ENCODE results near the gene ADNP2.

Gene ADNP2

GRCh38 chr18:80126797-80127196 lies 17.7 kb downstream of the ADNP2 start:
- Histone ChIP-seq H3F3A (ENCODE audit: insufficient read depth, low read length) (no peaks in the 10 kb centered on the region), H3K79me2 (ENCODE audit: insufficient read depth, low read length) (peaks cover 54% of the 10 kb centered on the region), H2AFZ (ENCODE audit: low read length) (no peak overlapping the region), H3K9ac (ENCODE audit: low read length) (no peak overlapping the region), H3K4me3 (ENCODE audit: low read depth, low read length, poor library complexity, severe bottlenecking) (no peak overlapping the region), H3K36me3 (ENCODE audit: insufficient read depth, low read length) (peaks cover 40% of the 10 kb centered on the region), H3K27ac (ENCODE audit: low read depth, low read length, poor library complexity, severe bottlenecking) (no peak overlapping the region), H3K9me3 (ENCODE audit: low read length) (peaks cover 3% of the 10 kb centered on the region; the same call in 1 of the 2 replicates), H3K9me2 (ENCODE audit: low read depth, low read length) (no peaks in the 10 kb centered on the region), H3K4me2 (ENCODE audit: low read length) (no peak overlapping the region), H4K20me1 (ENCODE audit: insufficient read depth, low read length) (no peaks in the 10 kb centered on the region), H3K27me3 (ENCODE audit: insufficient read depth, low read length) (no peaks in the 10 kb centered on the region), H3K4me1 (ENCODE audit: insufficient read depth, low read length, severe bottlenecking) (no peaks in the 10 kb centered on the region)
- TF ChIP-seq CTCF (IDR thresholded peaks at IDR 0.05; ENCODE audit: low read length) = no peak
- TF ChIP-seq EZH2 (IDR thresholded peaks at IDR 0.05; ENCODE audit: borderline replicate concordance, low read length) = no peak

- no peaks in the 10 kb centered on the region for H3K9me2 ChIP-seq (ENCODE audit: low read depth, low read length)
- H3K27ac ChIP-seq (ENCODE audit: low read depth, low read length, poor library complexity, severe bottlenecking) = no peak overlapping the region
- H4K20me1 ChIP-seq (ENCODE audit: insufficient read depth, low read length) = no peaks in the 10 kb centered on the region
Observed at GRCh38 chr18:80127635-80128034, 18.6 kb downstream of the ADNP2 start.

GRCh38 chr18:80129672-80130367 lies 20.8 kb downstream of the ADNP2 start:
- H3K9ac ChIP-seq (ENCODE audit: low read length) = no peak overlapping the region
- no peak overlapping the region for H3K27ac ChIP-seq (ENCODE audit: low read depth, low read length, poor library complexity, severe bottlenecking)
- H3K79me2 ChIP-seq (ENCODE audit: insufficient read depth, low read length) = peaks cover 36% of the 10 kb centered on the region
- no peaks in the 10 kb centered on the region for H3K9me2 ChIP-seq (ENCODE audit: low read depth, low read length)
- no peak overlapping the region for H3K4me2 ChIP-seq (ENCODE audit: low read length)
- H3F3A ChIP-seq (ENCODE audit: insufficient read depth, low read length) = no peaks in the 10 kb centered on the region
- H3K4me3 ChIP-seq (ENCODE audit: low read depth, low read length, poor library complexity, severe bottlenecking) = no peak overlapping the region
- no peak overlapping the region for H2AFZ ChIP-seq (ENCODE audit: low read length)
- peaks cover 43% of the 10 kb centered on the region for H3K36me3 ChIP-seq (ENCODE audit: insufficient read depth, low read length)
- no peaks in the 10 kb centered on the region for H3K9me3 ChIP-seq (ENCODE audit: low read length)
- TF ChIP-seq EZH2 (IDR thresholded peaks at IDR 0.05; ENCODE audit: borderline replicate concordance, low read length) (no peak), CTCF (IDR thresholded peaks at IDR 0.05; ENCODE audit: low read length) (no peak)
- no peaks in the 10 kb centered on the region for H4K20me1 ChIP-seq (ENCODE audit: insufficient read depth, low read length)
- no peaks in the 10 kb centered on the region for H3K4me1 ChIP-seq (ENCODE audit: insufficient read depth, low read length, severe bottlenecking)
- H3K27me3 ChIP-seq (ENCODE audit: insufficient read depth, low read length) = no peaks in the 10 kb centered on the region

More at GRCh38 chr18:80127635-80128034, 18.6 kb downstream of the ADNP2 start:
- H3K9me3 ChIP-seq (ENCODE audit: low read length) = peaks cover 1% of the 10 kb centered on the region; the same call in 1 of the 2 replicates
- H3K4me3 ChIP-seq (ENCODE audit: low read depth, low read length, poor library complexity, severe bottlenecking) = no peak overlapping the region
- no peak for TF ChIP-seq CTCF (IDR thresholded peaks at IDR 0.05; ENCODE audit: low read length)
- no peak for TF ChIP-seq EZH2 (IDR thresholded peaks at IDR 0.05; ENCODE audit: borderline replicate concordance, low read length)
- no peaks in the 10 kb centered on the region for H3K27me3 ChIP-seq (ENCODE audit: insufficient read depth, low read length)
- H3K9ac ChIP-seq (ENCODE audit: low read length) = no peak overlapping the region
- H2AFZ ChIP-seq (ENCODE audit: low read length) = no peak overlapping the region
- no peaks in the 10 kb centered on the region for H3F3A ChIP-seq (ENCODE audit: insufficient read depth, low read length)
- peaks cover 36% of the 10 kb centered on the region for H3K36me3 ChIP-seq (ENCODE audit: insufficient read depth, low read length)
- H3K79me2 ChIP-seq (ENCODE audit: insufficient read depth, low read length) = peaks cover 46% of the 10 kb centered on the region
- no peaks in the 10 kb centered on the region for H3K4me1 ChIP-seq (ENCODE audit: insufficient read depth, low read length, severe bottlenecking)
- H3K4me2 ChIP-seq (ENCODE audit: low read length) = no peak overlapping the region
